Hepatocyte (in vitro differentiated cells): ENCODE measurements around the gene MYH13. TPM values are rescaled to one million over a fixed set of nuclear protein-coding genes. Genes with fewer than 3 reads are reported as not detected.
A peak's percentile ranks its signal among the peaks of the same experiment; 100 is the strongest.

Source experiments
- DNase-seq: peaks from one replicate; pipeline ENCODE4 v3.0.0-alpha.2; 2016; ENCODE audit warnings: low spot score
- H2AFZ ChIP-seq: fragments of 200-600 bp; sonication (generic); 2 replicates; pipeline ENCODE4 v1.6.0; 2016; ENCODE audit warnings: antibody characterized with exemption, mild to moderate bottlenecking
- H3K27ac ChIP-seq: fragments of 200-600 bp; sonication (generic); 2 replicates; pipeline ENCODE4 v1.5.1; 2016; ENCODE audit warnings: mild to moderate bottlenecking
- H3K27me3 ChIP-seq: fragments of 200-600 bp; sonication (generic); 2 replicates; pipeline ENCODE4 v1.6.1; 2016
- H3K36me3 ChIP-seq: fragments of 200-600 bp; sonication (generic); replicated peaks from 2 replicates; pipeline ENCODE4 v1.5.1; 2016; ENCODE audit warnings: low read depth; ENCODE audit not compliant: insufficient read depth
- H3K4me1 ChIP-seq: fragments of 200-600 bp; sonication (generic); 2 replicates; pipeline ENCODE4 v1.5.1; 2016; ENCODE audit warnings: mild to moderate bottlenecking, moderate library complexity; ENCODE audit not compliant: insufficient read depth
- H3K4me2 ChIP-seq: fragments of 200-600 bp; sonication (generic); 2 replicates; pipeline ENCODE4 v1.6.0; 2016
- H3K4me3 ChIP-seq: fragments of 200-600 bp; sonication (generic); 2 replicates; pipeline ENCODE4 v1.5.1; 2016; ENCODE audit warnings: mild to moderate bottlenecking
- H3K79me2 ChIP-seq: fragments of 200-600 bp; sonication (generic); 2 replicates; pipeline ENCODE4 v1.6.0; 2017; ENCODE audit warnings: mild to moderate bottlenecking
- H3K9me2 ChIP-seq: fragments of 200-600 bp; sonication (generic); replicated peaks from 2 replicates; pipeline ENCODE4 v1.6.0; 2017; ENCODE audit warnings: mild to moderate bottlenecking; ENCODE audit not compliant: insufficient read depth
- H3K9me3 ChIP-seq: fragments of 200-600 bp; sonication (generic); 2 replicates; pipeline ENCODE4 v1.5.1; 2016; ENCODE audit warnings: low read depth, mild to moderate bottlenecking
- H4K20me1 ChIP-seq: fragments of 200-600 bp; sonication (generic); 2 replicates; pipeline ENCODE4 v1.6.0; 2016; ENCODE audit warnings: mild to moderate bottlenecking; ENCODE audit not compliant: insufficient read depth, poor library complexity, severe bottlenecking
- CTCF ChIP-seq: fragments of 200-600 bp; sonication (generic); IDR thresholded peaks from 2 replicates; pipeline ENCODE4 v1.5.1; 2016; ENCODE audit warnings: antibody characterized with exemption, mild to moderate bottlenecking; ENCODE audit not compliant: poor library complexity
- EZH2 ChIP-seq: fragments of 200-600 bp; sonication (generic); IDR thresholded peaks from 2 replicates; pipeline ENCODE4 v1.6.1; 2016; ENCODE audit warnings: antibody characterized with exemption, mild to moderate bottlenecking, borderline replicate concordance
- EZH2phosphoT487 ChIP-seq: fragments of 200-600 bp; sonication (generic); IDR thresholded peaks from one replicate; pipeline ENCODE4 v1.6.1; 2018; ENCODE audit warnings: antibody characterized with exemption, mild to moderate bottlenecking, low read depth, moderate library complexity; ENCODE audit not compliant: unreplicated experiment, severe bottlenecking
- WGBS: methylation state at CpG from one replicate; pipeline ENCODE4 v1.1.6; 2016; ENCODE audit warnings: low lambda C conversion rate; ENCODE audit errors: missing lambda C conversion rate; 5-methylcytosine and 5-hydroxymethylcytosine counted together
- polyA plus RNA-seq: library from polyadenylated mRNA; unstranded; fragments of >200 nt; fragmentation: Nextera tagmentation; extraction: Ambion mirVana; gene quantifications from 2 replicates; pipeline ENCODE4 v1.2.1, GENCODE V29; 2016
- total RNA-seq: library from RNA; depleted of rRNA; stranded (reverse); fragments of >200 nt; gene quantifications from 2 replicates; pipeline ENCODE4 v1.2.3, GENCODE V29; 2014

The MYH13 gene
- total and polyA plus RNA-seq, 2 experiments from 2014 or later, result 0.03 TPM; not detected in 1

- Histone ChIP-seq H3K27me3 (no peaks in the 10 kb centered on the region), H3K79me2 (no peaks in the 10 kb centered on the region), H3K9me3 (no peaks in the 10 kb centered on the region), H3K9me2 (no peaks in the 10 kb centered on the region), H4K20me1 (no peaks in the 10 kb centered on the region), H3K4me2 (no peak overlapping the region), H2AFZ (no peak overlapping the region), H3K4me3 (no peak overlapping the region), H3K36me3 (no peaks in the 10 kb centered on the region), H3K27ac (no peak overlapping the region), H3K4me1 (peaks cover under 1% of the 10 kb centered on the region)
- 92% methylated on average over 3 of the region's 3 CpGs for WGBS
- TF ChIP-seq EZH2, result no peak
- no peak for TF ChIP-seq EZH2phosphoT487
- no peak for TF ChIP-seq CTCF
- peak; percentile 16 for DNase-seq
Observed at GRCh38 chr17:10271106-10271562, 101.7 kb downstream of the MYH13 start.

- no peak for DNase-seq
- no peak overlapping the region for H2AFZ ChIP-seq
- H3K27ac ChIP-seq, result no peak overlapping the region
- no peaks in the 10 kb centered on the region for H4K20me1 ChIP-seq
- TF ChIP-seq EZH2, result no peak
- H3K4me2 ChIP-seq, result no peak overlapping the region
- no peaks in the 10 kb centered on the region for H3K9me3 ChIP-seq
- no peak overlapping the region for H3K4me3 ChIP-seq
- no peaks in the 10 kb centered on the region for H3K9me2 ChIP-seq
- H3K36me3 ChIP-seq, result no peaks in the 10 kb centered on the region
- H3K4me1 ChIP-seq, result peaks cover 5% of the 10 kb centered on the region
- no peaks in the 10 kb centered on the region for H3K79me2 ChIP-seq
- 81% methylated on average over 1 of the region's 1 CpG for WGBS
- H3K27me3 ChIP-seq, result no peaks in the 10 kb centered on the region
Observed at GRCh38 chr17:10270258-10270657, 102.5 kb downstream of the MYH13 start.

- Histone ChIP-seq H3K9me3 (no peaks in the 10 kb centered on the region), H3K4me2 (no peak overlapping the region), H4K20me1 (no peaks in the 10 kb centered on the region), H3K4me3 (no peak overlapping the region), H3K36me3 (no peaks in the 10 kb centered on the region), H3K79me2 (no peaks in the 10 kb centered on the region), H3K9me2 (no peaks in the 10 kb centered on the region), H3K27me3 (no peaks in the 10 kb centered on the region), H2AFZ (no peak overlapping the region), H3K27ac (no peak overlapping the region), H3K4me1 (peaks cover 5% of the 10 kb centered on the region)
- no peak for DNase-seq
- TF ChIP-seq EZH2phosphoT487 (no peak), EZH2 (no peak), CTCF (no peak)
- WGBS, result 81% methylated on average over 4 of the region's 4 CpGs
Observed at GRCh38 chr17:10268005-10268404, 104.8 kb downstream of the MYH13 start.

- Histone ChIP-seq H3K27ac (peak overlapping the region; percentile 57), H3K36me3 (no peaks in the 10 kb centered on the region), H3K4me1 (peaks cover 5% of the 10 kb centered on the region), H2AFZ (no peak overlapping the region), H3K4me2 (no peak overlapping the region), H3K4me3 (no peak overlapping the region), H3K79me2 (no peaks in the 10 kb centered on the region), H3K27me3 (no peaks in the 10 kb centered on the region), H3K9me2 (no peaks in the 10 kb centered on the region), H4K20me1 (no peaks in the 10 kb centered on the region), H3K9me3 (no peaks in the 10 kb centered on the region)
- no peak for DNase-seq
- TF ChIP-seq EZH2, result no peak
- no peak for TF ChIP-seq CTCF
- TF ChIP-seq EZH2phosphoT487, result no peak
- WGBS, result 91% methylated on average over 3 of the region's 3 CpGs
Observed at GRCh38 chr17:10266296-10266876, 106.4 kb downstream of the MYH13 start.
